ENCODE results near the gene SSBP3.

The SSBP3 gene

DNA sequence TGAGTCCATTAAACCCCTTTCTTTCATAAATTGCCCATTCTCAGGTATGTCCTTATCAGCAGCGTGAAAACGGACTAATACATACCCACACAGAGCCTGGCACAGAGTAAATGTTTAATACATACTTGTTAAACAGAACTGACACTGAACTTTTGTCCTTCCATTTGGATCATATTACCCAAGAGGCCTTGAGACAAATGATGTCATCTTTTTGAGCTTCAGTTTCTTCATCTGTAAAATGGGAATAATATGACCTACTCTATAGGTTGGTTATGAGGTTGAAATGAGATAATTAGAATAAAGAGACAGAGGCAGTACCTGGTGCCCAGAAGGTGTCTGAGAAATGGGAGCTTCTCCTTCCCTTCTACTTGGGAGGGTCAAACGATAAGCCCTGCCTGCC lies 220.1 kb downstream of the SSBP3 start:
- no peak for ATAC-seq
- TF ChIP-seq, protein P1, sequence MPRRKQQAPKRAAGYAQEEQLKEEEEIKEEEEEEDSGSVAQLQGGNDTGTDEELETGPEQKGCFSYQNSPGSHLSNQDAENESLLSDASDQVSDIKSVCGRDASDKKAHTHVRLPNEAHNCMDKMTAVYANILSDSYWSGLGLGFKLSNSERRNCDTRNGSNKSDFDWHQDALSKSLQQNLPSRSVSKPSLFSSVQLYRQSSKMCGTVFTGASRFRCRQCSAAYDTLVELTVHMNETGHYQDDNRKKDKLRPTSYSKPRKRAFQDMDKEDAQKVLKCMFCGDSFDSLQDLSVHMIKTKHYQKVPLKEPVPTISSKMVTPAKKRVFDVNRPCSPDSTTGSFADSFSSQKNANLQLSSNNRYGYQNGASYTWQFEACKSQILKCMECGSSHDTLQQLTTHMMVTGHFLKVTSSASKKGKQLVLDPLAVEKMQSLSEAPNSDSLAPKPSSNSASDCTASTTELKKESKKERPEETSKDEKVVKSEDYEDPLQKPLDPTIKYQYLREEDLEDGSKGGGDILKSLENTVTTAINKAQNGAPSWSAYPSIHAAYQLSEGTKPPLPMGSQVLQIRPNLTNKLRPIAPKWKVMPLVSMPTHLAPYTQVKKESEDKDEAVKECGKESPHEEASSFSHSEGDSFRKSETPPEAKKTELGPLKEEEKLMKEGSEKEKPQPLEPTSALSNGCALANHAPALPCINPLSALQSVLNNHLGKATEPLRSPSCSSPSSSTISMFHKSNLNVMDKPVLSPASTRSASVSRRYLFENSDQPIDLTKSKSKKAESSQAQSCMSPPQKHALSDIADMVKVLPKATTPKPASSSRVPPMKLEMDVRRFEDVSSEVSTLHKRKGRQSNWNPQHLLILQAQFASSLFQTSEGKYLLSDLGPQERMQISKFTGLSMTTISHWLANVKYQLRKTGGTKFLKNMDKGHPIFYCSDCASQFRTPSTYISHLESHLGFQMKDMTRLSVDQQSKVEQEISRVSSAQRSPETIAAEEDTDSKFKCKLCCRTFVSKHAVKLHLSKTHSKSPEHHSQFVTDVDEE (CRISPR knock-in tag; IDR thresholded peaks at IDR 0.05), result no peak

DNA sequence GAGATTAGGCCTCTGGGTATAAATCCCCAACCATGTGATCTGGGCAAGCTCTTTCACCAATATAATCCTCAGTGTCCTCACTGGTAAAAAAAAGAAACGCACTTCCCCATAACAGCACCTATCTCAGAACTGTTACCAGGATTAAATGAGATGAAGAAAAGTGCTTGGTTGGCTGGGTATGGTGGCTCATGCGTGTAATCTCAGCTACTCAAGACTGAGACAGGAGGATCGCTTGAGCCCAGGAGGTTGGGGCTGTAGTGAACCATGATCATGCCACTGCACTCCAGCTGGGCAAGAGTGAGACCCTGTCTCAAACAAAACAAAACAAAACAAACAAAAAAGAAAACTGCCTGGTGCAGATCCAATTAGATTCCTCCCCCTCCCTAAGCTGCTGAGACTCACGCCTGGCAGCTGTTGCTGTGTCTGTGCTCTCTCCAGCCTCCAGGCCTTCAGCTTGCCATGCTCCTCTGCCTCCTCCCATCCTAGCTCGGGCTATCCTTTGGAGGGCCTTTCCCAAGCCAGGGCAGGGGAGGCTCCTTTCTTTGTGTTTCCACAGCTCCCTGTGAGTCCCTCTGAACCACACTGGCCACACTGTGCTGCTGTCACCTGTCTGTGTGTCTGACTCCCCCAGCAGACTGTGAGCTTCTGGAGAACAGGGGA lies 225.4 kb downstream of the SSBP3 start:
- no peak for ATAC-seq
- no peak for TF ChIP-seq TCF4 (CRISPR knock-in tag; IDR thresholded peaks at IDR 0.05; ENCODE audit: borderline replicate concordance)
- no peak for TF ChIP-seq CSDC2 (CRISPR knock-in tag; IDR thresholded peaks at IDR 0.05)
- TF ChIP-seq TOX (CRISPR knock-in tag; IDR thresholded peaks at IDR 0.05; ENCODE audit: borderline replicate concordance), result no peak
- TF ChIP-seq ZNF565 (CRISPR knock-in tag; conservative IDR thresholded peaks at IDR 0.05; ENCODE audit: low read depth), result no peak
- TF ChIP-seq PPARA (CRISPR knock-in tag; IDR thresholded peaks at IDR 0.05; ENCODE audit: borderline replicate concordance), result no peak
- TF ChIP-seq ZNF70 (CRISPR knock-in tag; IDR thresholded peaks at IDR 0.05), result no peak

DNA sequence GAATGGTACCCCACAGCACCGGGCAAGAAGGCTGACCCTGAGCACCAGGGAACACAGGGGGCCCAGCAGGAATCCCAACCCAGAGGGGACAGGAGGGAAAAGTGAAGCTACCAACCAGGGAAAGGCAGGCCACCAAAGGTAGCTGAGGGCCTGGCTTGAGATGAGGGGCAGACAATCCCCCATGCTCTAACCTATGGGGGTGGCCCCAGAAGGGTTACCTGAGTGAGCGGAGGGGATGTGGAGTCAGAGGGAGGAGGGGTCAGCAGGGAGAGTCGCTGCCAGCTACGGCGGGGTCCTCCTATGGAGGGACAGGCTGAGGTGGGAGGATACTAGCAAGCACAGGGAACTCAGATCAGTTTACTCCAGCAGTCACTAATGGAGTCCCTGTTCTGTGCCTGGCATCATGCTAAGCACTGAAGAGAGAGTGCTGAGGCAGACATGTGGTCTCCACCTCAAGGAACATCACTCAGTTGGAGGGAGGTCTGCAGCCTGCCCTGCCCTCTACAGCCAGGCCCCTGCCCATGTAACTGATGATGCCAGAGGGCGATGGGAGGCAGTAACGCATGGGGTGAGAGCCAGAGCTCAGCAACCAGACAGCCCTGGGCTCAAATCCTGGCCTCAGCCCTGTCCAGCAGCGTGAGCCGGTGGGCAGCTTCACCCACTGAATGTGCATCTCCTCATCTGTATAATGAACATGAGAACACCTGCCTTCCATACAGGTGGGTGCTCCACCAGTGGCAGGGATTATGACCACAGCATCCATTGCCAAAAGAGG lies 227.7 kb downstream of the SSBP3 start:
- no peak for ATAC-seq
- TF ChIP-seq, protein P2, sequence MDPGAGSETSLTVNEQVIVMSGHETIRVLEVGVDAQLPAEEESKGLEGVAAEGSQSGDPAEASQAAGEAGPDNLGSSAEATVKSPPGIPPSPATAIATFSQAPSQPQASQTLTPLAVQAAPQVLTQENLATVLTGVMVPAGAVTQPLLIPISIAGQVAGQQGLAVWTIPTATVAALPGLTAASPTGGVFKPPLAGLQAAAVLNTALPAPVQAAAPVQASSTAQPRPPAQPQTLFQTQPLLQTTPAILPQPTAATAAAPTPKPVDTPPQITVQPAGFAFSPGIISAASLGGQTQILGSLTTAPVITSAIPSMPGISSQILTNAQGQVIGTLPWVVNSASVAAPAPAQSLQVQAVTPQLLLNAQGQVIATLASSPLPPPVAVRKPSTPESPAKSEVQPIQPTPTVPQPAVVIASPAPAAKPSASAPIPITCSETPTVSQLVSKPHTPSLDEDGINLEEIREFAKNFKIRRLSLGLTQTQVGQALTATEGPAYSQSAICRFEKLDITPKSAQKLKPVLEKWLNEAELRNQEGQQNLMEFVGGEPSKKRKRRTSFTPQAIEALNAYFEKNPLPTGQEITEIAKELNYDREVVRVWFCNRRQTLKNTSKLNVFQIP (CRISPR knock-in tag; IDR thresholded peaks at IDR 0.05; ENCODE audit: borderline replicate concordance, low read depth), result no peak
- TF ChIP-seq, protein P3, sequence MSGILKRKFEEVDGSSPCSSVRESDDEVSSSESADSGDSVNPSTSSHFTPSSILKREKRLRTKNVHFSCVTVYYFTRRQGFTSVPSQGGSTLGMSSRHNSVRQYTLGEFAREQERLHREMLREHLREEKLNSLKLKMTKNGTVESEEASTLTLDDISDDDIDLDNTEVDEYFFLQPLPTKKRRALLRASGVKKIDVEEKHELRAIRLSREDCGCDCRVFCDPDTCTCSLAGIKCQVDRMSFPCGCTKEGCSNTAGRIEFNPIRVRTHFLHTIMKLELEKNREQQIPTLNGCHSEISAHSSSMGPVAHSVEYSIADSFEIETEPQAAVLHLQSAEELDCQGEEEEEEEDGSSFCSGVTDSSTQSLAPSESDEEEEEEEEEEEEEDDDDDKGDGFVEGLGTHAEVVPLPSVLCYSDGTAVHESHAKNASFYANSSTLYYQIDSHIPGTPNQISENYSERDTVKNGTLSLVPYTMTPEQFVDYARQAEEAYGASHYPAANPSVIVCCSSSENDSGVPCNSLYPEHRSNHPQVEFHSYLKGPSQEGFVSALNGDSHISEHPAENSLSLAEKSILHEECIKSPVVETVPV (CRISPR knock-in tag; IDR thresholded peaks at IDR 0.05), result no peak
- TF ChIP-seq, protein P4, sequence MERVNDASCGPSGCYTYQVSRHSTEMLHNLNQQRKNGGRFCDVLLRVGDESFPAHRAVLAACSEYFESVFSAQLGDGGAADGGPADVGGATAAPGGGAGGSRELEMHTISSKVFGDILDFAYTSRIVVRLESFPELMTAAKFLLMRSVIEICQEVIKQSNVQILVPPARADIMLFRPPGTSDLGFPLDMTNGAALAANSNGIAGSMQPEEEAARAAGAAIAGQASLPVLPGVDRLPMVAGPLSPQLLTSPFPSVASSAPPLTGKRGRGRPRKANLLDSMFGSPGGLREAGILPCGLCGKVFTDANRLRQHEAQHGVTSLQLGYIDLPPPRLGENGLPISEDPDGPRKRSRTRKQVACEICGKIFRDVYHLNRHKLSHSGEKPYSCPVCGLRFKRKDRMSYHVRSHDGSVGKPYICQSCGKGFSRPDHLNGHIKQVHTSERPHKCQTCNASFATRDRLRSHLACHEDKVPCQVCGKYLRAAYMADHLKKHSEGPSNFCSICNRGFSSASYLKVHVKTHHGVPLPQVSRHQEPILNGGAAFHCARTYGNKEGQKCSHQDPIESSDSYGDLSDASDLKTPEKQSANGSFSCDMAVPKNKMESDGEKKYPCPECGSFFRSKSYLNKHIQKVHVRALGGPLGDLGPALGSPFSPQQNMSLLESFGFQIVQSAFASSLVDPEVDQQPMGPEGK (CRISPR knock-in tag; IDR thresholded peaks at IDR 0.05; ENCODE audit: borderline replicate concordance), result no peak
- TF ChIP-seq TOX (CRISPR knock-in tag; IDR thresholded peaks at IDR 0.05; ENCODE audit: borderline replicate concordance), result no peak
- TF ChIP-seq ZNF565 (CRISPR knock-in tag; conservative IDR thresholded peaks at IDR 0.05; ENCODE audit: low read depth), result no peak
- TF ChIP-seq ZNF70 (CRISPR knock-in tag; IDR thresholded peaks at IDR 0.05), result no peak
- TF ChIP-seq, protein P5, sequence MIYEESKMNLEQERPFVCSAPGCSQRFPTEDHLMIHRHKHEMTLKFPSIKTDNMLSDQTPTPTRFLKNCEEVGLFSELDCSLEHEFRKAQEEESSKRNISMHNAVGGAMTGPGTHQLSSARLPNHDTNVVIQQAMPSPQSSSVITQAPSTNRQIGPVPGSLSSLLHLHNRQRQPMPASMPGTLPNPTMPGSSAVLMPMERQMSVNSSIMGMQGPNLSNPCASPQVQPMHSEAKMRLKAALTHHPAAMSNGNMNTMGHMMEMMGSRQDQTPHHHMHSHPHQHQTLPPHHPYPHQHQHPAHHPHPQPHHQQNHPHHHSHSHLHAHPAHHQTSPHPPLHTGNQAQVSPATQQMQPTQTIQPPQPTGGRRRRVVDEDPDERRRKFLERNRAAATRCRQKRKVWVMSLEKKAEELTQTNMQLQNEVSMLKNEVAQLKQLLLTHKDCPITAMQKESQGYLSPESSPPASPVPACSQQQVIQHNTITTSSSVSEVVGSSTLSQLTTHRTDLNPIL (CRISPR knock-in tag; IDR thresholded peaks at IDR 0.05; ENCODE audit: low read depth), result no peak
- TF ChIP-seq CSDC2 (CRISPR knock-in tag; IDR thresholded peaks at IDR 0.05), result no peak
- TF ChIP-seq ESRRG (CRISPR knock-in tag; IDR thresholded peaks at IDR 0.05), result no peak
- TF ChIP-seq, protein P1 (CRISPR knock-in tag; IDR thresholded peaks at IDR 0.05), result no peak
- TF ChIP-seq BACH2 (CRISPR knock-in tag; IDR thresholded peaks at IDR 0.05; ENCODE audit: borderline replicate concordance), result no peak

All from SK-N-SH treated with all-trans-retinoic acid at 6 μM for 48 hours (cell line).